Measurements from ENCODE around the gene MINDY4B. TPM values are rescaled to one million over a fixed set of nuclear protein-coding genes. Genes with fewer than 3 reads are reported as not detected.
"Not testable (repeated sequence)": the region's sequence is repeated elsewhere in the genome, so short reads cannot be mapped to it uniquely, and the experiment has no call there.

The MINDY4B gene
- total and polyA plus RNA-seq, 2 donors: not detected

DNA sequence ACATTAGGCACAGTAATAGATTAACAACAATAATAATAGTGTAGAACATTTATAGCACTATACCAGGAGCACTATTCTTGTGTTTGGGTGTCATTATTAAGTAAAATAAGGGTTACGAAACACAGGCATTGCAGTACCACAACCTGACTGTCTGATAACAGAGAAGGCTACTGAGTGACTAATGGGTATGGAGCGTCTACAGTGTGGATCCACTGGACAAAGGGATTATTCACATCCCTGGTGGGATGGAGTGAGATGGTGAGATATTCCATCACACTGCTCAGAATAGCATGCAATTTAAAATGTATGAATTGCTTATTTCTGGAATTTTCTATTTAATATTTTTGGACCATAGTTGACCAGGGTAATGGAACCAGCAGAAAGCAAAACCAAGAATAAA, 18.2 kb downstream of the MINDY4B start:
- H3K4me1 ChIP-seq (ENCODE audit: insufficient read depth): no peaks in the 10 kb centered on the region
- DNase-seq (ENCODE audit: extremely low spot score): no peak
- no peak overlapping the region for H3K27ac ChIP-seq (ENCODE audit: low read depth)
- no peaks in the 10 kb centered on the region for H3K36me3 ChIP-seq (ENCODE audit: insufficient read depth)
- 96% methylated on average over 2 of the region's 2 CpGs for WGBS
- no peak overlapping the region for H3K4me3 ChIP-seq (ENCODE audit: low read depth, low read length)

DNA sequence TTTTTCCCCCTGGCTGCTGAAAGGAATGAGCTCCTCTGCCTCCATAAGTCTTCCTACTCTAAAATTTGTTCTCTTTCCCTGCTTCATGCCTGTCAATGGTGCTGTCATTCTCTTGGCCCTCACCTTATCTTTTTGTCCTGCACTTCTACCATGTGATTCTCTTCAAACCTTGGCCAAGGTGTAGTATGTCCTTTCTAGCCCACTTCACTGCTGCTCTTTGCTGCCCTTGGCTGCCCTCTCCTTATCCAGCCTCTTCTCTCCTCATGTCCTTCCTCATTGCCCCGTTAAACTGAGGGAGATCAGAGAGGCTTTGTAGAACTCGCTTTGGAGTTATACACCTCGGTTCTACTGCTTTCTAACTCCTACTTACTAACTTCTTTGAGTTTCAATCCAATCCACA, 19.7 kb downstream of the MINDY4B start:
- Histone ChIP-seq H3K4me1 (ENCODE audit: insufficient read depth) (no peaks in the 10 kb centered on the region), H3K36me3 (ENCODE audit: insufficient read depth) (no peaks in the 10 kb centered on the region), H3K27ac (ENCODE audit: low read depth) (no peak overlapping the region), H3K4me3 (ENCODE audit: low read depth, low read length) (no peak overlapping the region)
- no peak for DNase-seq (ENCODE audit: extremely low spot score)
- 75% methylated on average over 3 of the region's 3 CpGs for WGBS

GRCh38 chr3:150878996-150879575, 26.2 kb downstream of the MINDY4B start:
- H3K27ac ChIP-seq (ENCODE audit: low read depth): no peak overlapping the region
- no peak for DNase-seq (ENCODE audit: extremely low spot score)
- 37% methylated on average over 2 of the region's 2 CpGs for WGBS
- H3K36me3 ChIP-seq (ENCODE audit: insufficient read depth): no peaks in the 10 kb centered on the region
- H3K4me3 ChIP-seq (ENCODE audit: low read depth, low read length): no peak overlapping the region
- no peaks in the 10 kb centered on the region for H3K4me1 ChIP-seq (ENCODE audit: insufficient read depth)

DNA sequence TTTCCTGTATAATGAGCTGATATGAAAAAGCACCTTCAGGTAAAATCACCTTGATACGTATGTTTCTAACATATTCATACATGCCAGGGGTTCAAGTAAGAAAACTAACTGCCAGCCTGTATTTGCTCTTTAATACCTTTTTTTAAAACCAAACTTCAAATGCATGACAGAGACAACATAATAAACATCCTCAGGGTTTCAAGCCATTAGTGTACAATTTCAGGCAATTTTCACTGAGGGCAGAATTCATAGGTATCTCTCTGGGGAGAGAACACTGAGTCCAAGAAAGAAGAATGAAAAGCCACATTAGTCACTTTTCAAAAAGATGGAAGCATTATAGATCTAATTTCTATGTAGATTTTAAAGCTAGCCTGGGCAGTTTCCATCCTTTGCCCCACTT, 26.9 kb downstream of the MINDY4B start:
- Histone ChIP-seq H3K36me3 (ENCODE audit: insufficient read depth) (no peaks in the 10 kb centered on the region), H3K27ac (ENCODE audit: low read depth) (no peak overlapping the region), H3K4me1 (ENCODE audit: insufficient read depth) (no peaks in the 10 kb centered on the region), H3K4me3 (ENCODE audit: low read depth, low read length) (no peak overlapping the region)
- 94% methylated on average over 1 of the region's 1 CpG for WGBS
- DNase-seq (ENCODE audit: extremely low spot score): no peak

GRCh38 chr3:150877303-150877702, 27.9 kb downstream of the MINDY4B start:
- Histone ChIP-seq H3K36me3 (ENCODE audit: insufficient read depth) (no peaks in the 10 kb centered on the region), H3K4me1 (ENCODE audit: insufficient read depth) (no peaks in the 10 kb centered on the region), H3K27ac (ENCODE audit: low read depth) (no peak overlapping the region), H3K4me3 (ENCODE audit: low read depth, low read length) (no peak overlapping the region)
- WGBS: 91% methylated on average over 3 of the region's 3 CpGs
- DNase-seq (ENCODE audit: extremely low spot score): no peak

GRCh38 chr3:150876611-150877265, 28.5 kb downstream of the MINDY4B start:
- H3K27ac ChIP-seq (ENCODE audit: low read depth): no peak overlapping the region
- no peak for DNase-seq (ENCODE audit: extremely low spot score)
- H3K4me1 ChIP-seq (ENCODE audit: insufficient read depth): no peaks in the 10 kb centered on the region
- H3K4me3 ChIP-seq (ENCODE audit: low read depth, low read length): no peak overlapping the region
- WGBS: 85% methylated on average over 6 of the region's 6 CpGs
- H3K36me3 ChIP-seq (ENCODE audit: insufficient read depth): no peaks in the 10 kb centered on the region

- Histone ChIP-seq H3K4me3 (ENCODE audit: low read depth, low read length) (no peak overlapping the region), H3K27ac (ENCODE audit: low read depth) (no peak overlapping the region), H3K36me3 (ENCODE audit: insufficient read depth) (no peaks in the 10 kb centered on the region), H3K4me1 (ENCODE audit: insufficient read depth) (no peaks in the 10 kb centered on the region)
- WGBS: 54% methylated on average over 2 of the region's 2 CpGs
- no peak for DNase-seq (ENCODE audit: extremely low spot score)
These were observed 29.7 kb downstream of the MINDY4B start for GRCh38 chr3:150875548-150875947.

GRCh38 chr3:150874666-150875219, 30.5 kb downstream of the MINDY4B start:
- WGBS: 60% methylated on average over 1 of the region's 1 CpG
- H3K4me3 ChIP-seq (ENCODE audit: low read depth, low read length): no peak overlapping the region
- no peaks in the 10 kb centered on the region for H3K36me3 ChIP-seq (ENCODE audit: insufficient read depth)
- no peak for DNase-seq (ENCODE audit: extremely low spot score)
- no peak overlapping the region for H3K27ac ChIP-seq (ENCODE audit: low read depth)
- H3K4me1 ChIP-seq (ENCODE audit: insufficient read depth): no peaks in the 10 kb centered on the region

- 92% methylated on average over 4 of the region's 4 CpGs for WGBS
- Histone ChIP-seq H3K4me1 (ENCODE audit: insufficient read depth) (no peaks in the 10 kb centered on the region), H3K27ac (ENCODE audit: low read depth) (no peak overlapping the region), H3K4me3 (ENCODE audit: low read depth, low read length) (no peak overlapping the region), H3K36me3 (ENCODE audit: insufficient read depth) (no peaks in the 10 kb centered on the region)
- no peak for DNase-seq (ENCODE audit: extremely low spot score)
These were observed 34.0 kb downstream of the MINDY4B start for GRCh38 chr3:150871192-150871591.

- H3K36me3 ChIP-seq (ENCODE audit: insufficient read depth): no peaks in the 10 kb centered on the region
- H3K4me3 ChIP-seq (ENCODE audit: low read depth, low read length): no peak overlapping the region
- no peak for DNase-seq (ENCODE audit: extremely low spot score)
- WGBS: 44% methylated on average over 3 of the region's 3 CpGs
- no peaks in the 10 kb centered on the region for H3K4me1 ChIP-seq (ENCODE audit: insufficient read depth)
- H3K27ac ChIP-seq (ENCODE audit: low read depth): no peak overlapping the region
These were observed 34.8 kb downstream of the MINDY4B start for GRCh38 chr3:150870406-150870805.

DNA sequence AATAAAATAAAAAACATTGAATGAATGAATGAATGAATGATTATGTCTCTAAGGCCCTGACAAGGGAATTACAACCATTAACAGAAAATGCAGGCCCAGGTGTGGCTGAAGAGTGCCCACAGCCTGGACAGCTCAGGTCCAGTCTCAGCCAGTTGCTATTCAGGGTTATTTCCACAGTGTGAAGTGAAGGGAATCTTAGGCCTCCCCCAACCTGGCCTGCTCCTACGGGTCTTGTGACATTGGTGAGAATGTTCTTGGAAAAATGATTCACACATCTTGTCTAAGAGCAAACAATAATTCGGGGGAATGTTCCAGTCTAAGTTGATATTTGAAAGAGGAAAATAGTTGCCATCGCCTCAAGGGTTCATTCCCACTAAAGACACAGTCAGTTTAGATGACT, 37.0 kb downstream of the MINDY4B start:
- no peak overlapping the region for H3K27ac ChIP-seq (ENCODE audit: low read depth)
- 75% methylated on average over 3 of the region's 3 CpGs for WGBS
- no peaks in the 10 kb centered on the region for H3K4me1 ChIP-seq (ENCODE audit: insufficient read depth)
- no peaks in the 10 kb centered on the region for H3K36me3 ChIP-seq (ENCODE audit: insufficient read depth)
- H3K4me3 ChIP-seq (ENCODE audit: low read depth, low read length): no peak overlapping the region
- no peak for DNase-seq (ENCODE audit: extremely low spot score)

DNA sequence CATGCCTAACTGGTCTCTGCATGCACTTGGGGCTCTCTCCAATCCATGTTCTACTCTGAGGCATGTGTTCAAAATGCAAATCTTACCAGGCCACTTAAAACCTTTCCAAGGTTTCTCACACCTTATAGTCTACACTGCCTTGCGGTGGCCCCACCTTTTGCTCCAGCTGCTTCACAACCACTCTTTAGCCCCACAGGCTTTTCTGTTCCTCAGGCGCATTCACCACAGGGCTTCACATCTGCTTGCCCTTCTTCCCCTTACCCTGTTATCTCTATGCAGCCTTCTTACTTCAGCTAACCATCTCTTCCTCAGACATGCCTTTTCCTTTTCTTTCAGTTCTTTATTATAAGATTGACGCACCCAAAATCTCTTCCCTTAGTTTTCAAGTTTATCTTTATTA, 37.8 kb downstream of the MINDY4B start:
- Histone ChIP-seq H3K4me1 (ENCODE audit: insufficient read depth) (no peaks in the 10 kb centered on the region), H3K27ac (ENCODE audit: low read depth) (no peak overlapping the region), H3K36me3 (ENCODE audit: insufficient read depth) (no peaks in the 10 kb centered on the region), H3K4me3 (ENCODE audit: low read depth, low read length) (no peak overlapping the region)
- 90% methylated on average over 3 of the region's 3 CpGs for WGBS
- DNase-seq (ENCODE audit: extremely low spot score): no peak

DNA sequence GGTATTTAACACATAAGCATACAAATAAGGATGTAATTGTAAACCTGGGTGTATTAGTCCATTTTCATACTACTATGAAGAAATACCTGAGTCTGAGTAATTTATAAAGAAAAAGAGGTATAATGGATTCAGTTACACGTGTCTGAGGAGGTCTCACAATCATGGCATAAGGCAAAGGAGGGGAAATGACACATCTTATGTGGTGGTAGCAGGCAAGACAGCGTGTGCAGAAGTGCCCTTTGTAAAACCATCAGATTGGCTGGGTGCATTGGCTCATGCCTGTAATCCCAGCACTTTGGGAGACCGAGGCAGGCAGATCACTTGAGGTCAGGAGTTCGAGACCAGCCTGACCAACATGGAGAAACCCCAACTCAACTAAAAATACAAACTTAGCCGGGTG, 41.3 kb downstream of the MINDY4B start:
- not testable (repeated sequence) for H3K4me1 ChIP-seq (ENCODE audit: insufficient read depth); H3K36me3 ChIP-seq (ENCODE audit: insufficient read depth); H3K27ac ChIP-seq (ENCODE audit: low read depth); H3K4me3 ChIP-seq (ENCODE audit: low read depth, low read length); DNase-seq (ENCODE audit: extremely low spot score)
- 82% methylated on average over 5 of the region's 5 CpGs for WGBS

- no peaks in the 10 kb centered on the region for H3K4me1 ChIP-seq (ENCODE audit: insufficient read depth)
- no peak overlapping the region for H3K4me3 ChIP-seq (ENCODE audit: low read depth, low read length)
- WGBS: 86% methylated on average over 2 of the region's 2 CpGs
- DNase-seq (ENCODE audit: extremely low spot score): no peak
- H3K36me3 ChIP-seq (ENCODE audit: insufficient read depth): no peaks in the 10 kb centered on the region
- no peak overlapping the region for H3K27ac ChIP-seq (ENCODE audit: low read depth)
These were observed 43.4 kb downstream of the MINDY4B start for GRCh38 chr3:150861851-150862250.

Measured in urinary bladder (tissue), 4 donors.